Measurements from ENCODE around the gene PGS1. TPM values are rescaled to one million over a fixed set of nuclear protein-coding genes. Genes with fewer than 3 reads are reported as not detected.

Gene PGS1
- total and polyA plus RNA-seq, 10 of the 15 experiments (the other 5 are each of a cell fraction or from before 2014, with no cell fraction given), result 1.3 to 37.6 (median 27.4) TPM

DNA sequence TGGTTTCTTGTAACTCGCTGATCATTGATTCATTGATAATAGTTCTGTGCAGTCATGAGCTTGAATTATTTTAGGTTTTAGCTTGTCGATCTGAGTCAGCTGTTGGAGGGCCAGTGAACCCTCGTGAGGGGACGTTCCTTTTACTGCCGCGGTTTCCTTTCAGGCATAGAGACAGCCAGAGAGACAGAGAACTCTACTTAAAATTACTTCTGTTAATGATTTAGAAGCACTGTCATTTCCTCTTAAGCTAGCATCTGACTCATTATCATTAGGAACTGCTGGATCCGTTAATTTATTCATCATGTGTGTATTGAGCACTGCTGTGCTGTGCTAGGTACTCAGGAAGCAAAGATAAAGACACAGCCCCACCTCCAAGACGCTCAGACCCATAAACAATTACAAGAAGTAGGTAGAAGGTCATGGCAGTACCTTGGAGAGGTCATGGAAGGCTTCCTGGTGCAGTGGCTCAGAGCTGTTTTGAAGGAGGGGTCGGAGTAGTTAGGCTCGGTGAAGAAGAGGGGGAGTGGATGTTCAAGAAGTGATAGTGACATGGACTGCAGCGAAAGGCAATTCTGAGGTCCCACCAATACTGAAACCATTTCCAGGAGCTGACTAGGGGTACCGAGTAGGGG lies 3.3 kb downstream of the PGS1 start (continued):
- TF ChIP-seq SKIL (IDR thresholded peaks at IDR 0.05; ENCODE audit: low read depth, poor library complexity, severe bottlenecking), result peak; percentile 41
- TF ChIP-seq FOXM1 (IDR thresholded peaks at IDR 0.05; ENCODE audit: low read depth, low read length), result no peak
- TF ChIP-seq POLR2AphosphoS5 (IDR thresholded peaks at IDR 0.05; ENCODE audit: low read length), result no peak
- TF ChIP-seq SRF (IDR thresholded peaks at IDR 0.05; ENCODE audit: low read depth in 2 of 2, low read length in 2 of 2), result no peak
- no peak for TF ChIP-seq NFYA (IDR thresholded peaks at IDR 0.05; ENCODE audit: borderline replicate concordance, low read depth, low read length)
- no peak for TF ChIP-seq FOXK2 (IDR thresholded peaks at IDR 0.05)
- no peak for TF ChIP-seq WRNIP1 (IDR thresholded peaks at IDR 0.05; ENCODE audit: borderline replicate concordance, low read depth, low read length)
- TF ChIP-seq SREBF1 (IDR thresholded peaks at IDR 0.05; ENCODE audit: low read length), result no peak
- no peak for TF ChIP-seq SUZ12 (IDR thresholded peaks at IDR 0.05; ENCODE audit: unreplicated experiment)
- TF ChIP-seq, protein P1, sequence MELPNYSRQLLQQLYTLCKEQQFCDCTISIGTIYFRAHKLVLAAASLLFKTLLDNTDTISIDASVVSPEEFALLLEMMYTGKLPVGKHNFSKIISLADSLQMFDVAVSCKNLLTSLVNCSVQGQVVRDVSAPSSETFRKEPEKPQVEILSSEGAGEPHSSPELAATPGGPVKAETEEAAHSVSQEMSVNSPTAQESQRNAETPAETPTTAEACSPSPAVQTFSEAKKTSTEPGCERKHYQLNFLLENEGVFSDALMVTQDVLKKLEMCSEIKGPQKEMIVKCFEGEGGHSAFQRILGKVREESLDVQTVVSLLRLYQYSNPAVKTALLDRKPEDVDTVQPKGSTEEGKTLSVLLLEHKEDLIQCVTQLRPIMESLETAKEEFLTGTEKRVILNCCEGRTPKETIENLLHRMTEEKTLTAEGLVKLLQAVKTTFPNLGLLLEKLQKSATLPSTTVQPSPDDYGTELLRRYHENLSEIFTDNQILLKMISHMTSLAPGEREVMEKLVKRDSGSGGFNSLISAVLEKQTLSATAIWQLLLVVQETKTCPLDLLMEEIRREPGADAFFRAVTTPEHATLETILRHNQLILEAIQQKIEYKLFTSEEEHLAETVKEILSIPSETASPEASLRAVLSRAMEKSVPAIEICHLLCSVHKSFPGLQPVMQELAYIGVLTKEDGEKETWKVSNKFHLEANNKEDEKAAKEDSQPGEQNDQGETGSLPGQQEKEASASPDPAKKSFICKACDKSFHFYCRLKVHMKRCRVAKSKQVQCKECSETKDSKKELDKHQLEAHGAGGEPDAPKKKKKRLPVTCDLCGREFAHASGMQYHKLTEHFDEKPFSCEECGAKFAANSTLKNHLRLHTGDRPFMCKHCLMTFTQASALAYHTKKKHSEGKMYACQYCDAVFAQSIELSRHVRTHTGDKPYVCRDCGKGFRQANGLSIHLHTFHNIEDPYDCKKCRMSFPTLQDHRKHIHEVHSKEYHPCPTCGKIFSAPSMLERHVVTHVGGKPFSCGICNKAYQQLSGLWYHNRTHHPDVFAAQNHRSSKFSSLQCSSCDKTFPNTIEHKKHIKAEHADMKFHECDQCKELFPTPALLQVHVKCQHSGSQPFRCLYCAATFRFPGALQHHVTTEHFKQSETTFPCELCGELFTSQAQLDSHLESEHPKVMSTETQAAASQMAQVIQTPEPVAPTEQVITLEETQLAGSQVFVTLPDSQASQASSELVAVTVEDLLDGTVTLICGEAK (IDR thresholded peaks at IDR 0.05; ENCODE audit: borderline replicate concordance), result peak; percentile 17; the same call in 1 of the 2 replicates
- TF ChIP-seq ZNF217 (IDR thresholded peaks at IDR 0.05), result no peak
- TF ChIP-seq, protein P2, sequence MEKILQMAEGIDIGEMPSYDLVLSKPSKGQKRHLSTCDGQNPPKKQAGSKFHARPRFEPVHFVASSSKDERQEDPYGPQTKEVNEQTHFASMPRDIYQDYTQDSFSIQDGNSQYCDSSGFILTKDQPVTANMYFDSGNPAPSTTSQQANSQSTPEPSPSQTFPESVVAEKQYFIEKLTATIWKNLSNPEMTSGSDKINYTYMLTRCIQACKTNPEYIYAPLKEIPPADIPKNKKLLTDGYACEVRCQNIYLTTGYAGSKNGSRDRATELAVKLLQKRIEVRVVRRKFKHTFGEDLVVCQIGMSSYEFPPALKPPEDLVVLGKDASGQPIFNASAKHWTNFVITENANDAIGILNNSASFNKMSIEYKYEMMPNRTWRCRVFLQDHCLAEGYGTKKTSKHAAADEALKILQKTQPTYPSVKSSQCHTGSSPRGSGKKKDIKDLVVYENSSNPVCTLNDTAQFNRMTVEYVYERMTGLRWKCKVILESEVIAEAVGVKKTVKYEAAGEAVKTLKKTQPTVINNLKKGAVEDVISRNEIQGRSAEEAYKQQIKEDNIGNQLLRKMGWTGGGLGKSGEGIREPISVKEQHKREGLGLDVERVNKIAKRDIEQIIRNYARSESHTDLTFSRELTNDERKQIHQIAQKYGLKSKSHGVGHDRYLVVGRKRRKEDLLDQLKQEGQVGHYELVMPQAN (conservative IDR thresholded peaks at IDR 0.05), result 0 out of 2 replicates have a peak, but pooled peaks have one; percentile 22
- TF ChIP-seq CBX5 (IDR thresholded peaks at IDR 0.05; ENCODE audit: low read depth), result no peak
- no peak for TF ChIP-seq CHD2 (IDR thresholded peaks at IDR 0.05; ENCODE audit: borderline replicate concordance, low read depth, low read length)
- no peak for TF ChIP-seq JUND (IDR thresholded peaks at IDR 0.05; ENCODE audit: low read depth, low read length)
- 0 out of 2 replicates have a peak, but pooled peaks have one; percentile 18 for TF ChIP-seq NBN (IDR thresholded peaks at IDR 0.05)
- TF ChIP-seq JUNB (IDR thresholded peaks at IDR 0.05), result no peak
- TF ChIP-seq, protein P3, sequence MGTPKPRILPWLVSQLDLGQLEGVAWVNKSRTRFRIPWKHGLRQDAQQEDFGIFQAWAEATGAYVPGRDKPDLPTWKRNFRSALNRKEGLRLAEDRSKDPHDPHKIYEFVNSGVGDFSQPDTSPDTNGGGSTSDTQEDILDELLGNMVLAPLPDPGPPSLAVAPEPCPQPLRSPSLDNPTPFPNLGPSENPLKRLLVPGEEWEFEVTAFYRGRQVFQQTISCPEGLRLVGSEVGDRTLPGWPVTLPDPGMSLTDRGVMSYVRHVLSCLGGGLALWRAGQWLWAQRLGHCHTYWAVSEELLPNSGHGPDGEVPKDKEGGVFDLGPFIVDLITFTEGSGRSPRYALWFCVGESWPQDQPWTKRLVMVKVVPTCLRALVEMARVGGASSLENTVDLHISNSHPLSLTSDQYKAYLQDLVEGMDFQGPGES (IDR thresholded peaks at IDR 0.05), result no peak
- TF ChIP-seq ATF3 (IDR thresholded peaks at IDR 0.05; ENCODE audit: borderline replicate concordance, extremely low read depth, low read depth, low read length), result no peak
- peak; percentile 52; the same call in 1 of the 2 replicates for TF ChIP-seq YY1 (IDR thresholded peaks at IDR 0.05; ENCODE audit: low read depth, low read length)
- TF ChIP-seq ASH2L (IDR thresholded peaks at IDR 0.05; ENCODE audit: borderline replicate concordance, low read depth), result no peak
